GM20000 (cell line): ENCODE data around the gene EFCAB8.

Source experiments
- DNase-seq: peaks from one replicate; pipeline ENCODE4 v3.0.0; 2012; ENCODE audit warnings: low spot score
- TF ChIP-seq, protein P1 (sequence below): IDR thresholded peaks from 2 replicates; pipeline ENCODE4 v1.5.1; 2012; ENCODE audit warnings: mild to moderate bottlenecking, control low read depth; ENCODE audit errors: extremely low read depth, missing control alignments

The EFCAB8 gene

DNA sequence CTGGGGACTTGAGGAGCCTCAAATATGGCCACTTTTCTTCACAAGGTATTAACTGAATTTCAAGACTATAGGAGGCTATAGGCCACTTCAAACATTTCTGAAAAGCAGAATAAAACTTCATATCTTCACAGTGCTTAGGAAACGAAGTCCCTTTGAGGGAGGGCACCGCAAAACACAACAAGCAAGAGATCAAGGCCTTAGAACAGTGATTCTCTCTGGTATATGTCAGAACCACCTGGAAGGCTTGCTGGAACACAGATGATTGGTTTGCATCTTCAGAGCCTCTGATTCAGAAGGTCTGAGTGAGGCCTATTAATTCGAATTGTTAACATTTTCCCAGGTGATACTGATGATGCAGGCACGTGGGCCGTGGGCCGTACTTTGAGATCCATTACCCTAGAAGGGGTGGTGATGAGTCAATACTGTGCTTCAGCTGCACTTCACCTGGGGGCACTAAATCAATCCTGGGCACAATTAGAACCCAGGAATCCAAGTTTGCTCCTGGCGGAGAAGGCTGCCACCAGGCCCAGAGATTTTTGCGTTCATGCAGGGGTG lies 134.8 kb downstream of the EFCAB8 start:
- DNase-seq, result no peak

DNA sequence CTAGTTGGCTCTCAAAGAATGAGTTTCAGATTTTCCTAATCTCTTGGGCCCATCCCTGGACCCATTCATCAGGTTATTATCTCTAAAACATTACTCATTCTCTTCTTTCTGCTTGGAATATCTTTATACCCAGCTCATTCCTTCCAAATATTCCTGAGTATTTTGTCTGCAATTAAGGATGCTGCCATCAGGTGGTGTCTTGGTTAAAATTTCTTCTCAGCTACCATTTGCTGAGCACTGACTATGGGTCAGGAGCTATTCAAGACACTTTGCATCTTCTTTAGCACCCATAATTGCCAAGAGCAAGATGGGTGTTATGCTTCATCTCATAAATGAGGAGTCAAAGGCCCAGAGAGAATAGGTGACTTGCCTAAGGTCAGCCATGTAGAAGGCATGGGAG lies 137.1 kb downstream of the EFCAB8 start:
- no peak for DNase-seq

More for the DNA sequence above, 134.8 kb downstream of the EFCAB8 start:
- TF ChIP-seq, protein P1, sequence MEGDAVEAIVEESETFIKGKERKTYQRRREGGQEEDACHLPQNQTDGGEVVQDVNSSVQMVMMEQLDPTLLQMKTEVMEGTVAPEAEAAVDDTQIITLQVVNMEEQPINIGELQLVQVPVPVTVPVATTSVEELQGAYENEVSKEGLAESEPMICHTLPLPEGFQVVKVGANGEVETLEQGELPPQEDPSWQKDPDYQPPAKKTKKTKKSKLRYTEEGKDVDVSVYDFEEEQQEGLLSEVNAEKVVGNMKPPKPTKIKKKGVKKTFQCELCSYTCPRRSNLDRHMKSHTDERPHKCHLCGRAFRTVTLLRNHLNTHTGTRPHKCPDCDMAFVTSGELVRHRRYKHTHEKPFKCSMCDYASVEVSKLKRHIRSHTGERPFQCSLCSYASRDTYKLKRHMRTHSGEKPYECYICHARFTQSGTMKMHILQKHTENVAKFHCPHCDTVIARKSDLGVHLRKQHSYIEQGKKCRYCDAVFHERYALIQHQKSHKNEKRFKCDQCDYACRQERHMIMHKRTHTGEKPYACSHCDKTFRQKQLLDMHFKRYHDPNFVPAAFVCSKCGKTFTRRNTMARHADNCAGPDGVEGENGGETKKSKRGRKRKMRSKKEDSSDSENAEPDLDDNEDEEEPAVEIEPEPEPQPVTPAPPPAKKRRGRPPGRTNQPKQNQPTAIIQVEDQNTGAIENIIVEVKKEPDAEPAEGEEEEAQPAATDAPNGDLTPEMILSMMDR, result no peak

DNA sequence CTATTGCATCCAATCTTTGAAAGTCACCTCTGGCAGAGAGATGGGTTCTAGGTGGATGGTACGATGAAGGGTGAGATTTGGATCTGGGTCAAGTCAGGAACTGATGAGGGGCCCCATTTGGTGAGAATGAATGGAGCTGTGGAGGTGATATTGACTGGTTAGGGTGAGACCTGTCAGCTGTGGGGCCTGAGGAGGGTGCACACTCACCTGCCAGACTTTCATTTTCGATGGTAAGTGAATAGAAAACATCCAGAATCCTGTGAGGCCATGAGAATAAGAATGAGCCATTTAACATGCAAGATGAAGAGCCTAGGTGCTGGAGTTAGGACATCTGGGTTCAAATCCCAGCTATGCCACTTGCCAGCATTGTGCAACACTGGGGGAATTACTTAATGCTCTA lies 138.7 kb downstream of the EFCAB8 start:
- DNase-seq, result no peak
- TF ChIP-seq, protein P1, result no peak

More for the DNA sequence above, 137.1 kb downstream of the EFCAB8 start:
- TF ChIP-seq, protein P1, result no peak

DNA sequence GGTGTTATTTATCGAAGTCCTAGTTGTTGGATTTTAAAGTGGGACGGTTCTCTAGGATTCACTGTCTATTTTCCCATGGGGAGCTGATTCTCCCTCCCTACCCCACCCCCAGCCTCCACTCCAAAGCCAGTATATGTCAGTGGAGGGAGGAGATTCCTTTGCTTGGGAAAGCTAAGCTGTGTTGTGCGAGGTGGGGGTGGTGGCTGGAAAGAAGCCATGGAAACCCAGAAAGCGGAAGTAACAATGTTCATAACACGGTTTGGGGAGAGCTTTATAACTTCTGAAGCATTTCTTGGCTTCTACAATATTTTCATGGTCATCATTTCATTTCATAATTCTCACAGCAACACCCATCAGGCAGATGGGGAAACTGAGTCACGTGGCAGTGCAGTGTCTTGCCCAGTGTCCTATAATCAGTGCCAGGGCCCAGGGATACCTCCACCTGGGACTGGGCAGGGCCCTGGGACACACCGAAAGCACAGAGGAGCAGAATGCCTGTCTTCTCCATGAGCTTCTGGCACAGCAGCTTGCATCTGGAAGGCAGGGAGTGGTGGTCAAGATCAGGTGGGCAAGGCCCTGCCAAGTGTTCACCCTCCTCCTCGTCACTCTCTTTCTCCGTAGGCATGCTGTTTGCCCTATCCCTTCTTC lies 141.0 kb downstream of the EFCAB8 start:
- DNase-seq, result no peak
- TF ChIP-seq, protein P1, result no peak

DNA sequence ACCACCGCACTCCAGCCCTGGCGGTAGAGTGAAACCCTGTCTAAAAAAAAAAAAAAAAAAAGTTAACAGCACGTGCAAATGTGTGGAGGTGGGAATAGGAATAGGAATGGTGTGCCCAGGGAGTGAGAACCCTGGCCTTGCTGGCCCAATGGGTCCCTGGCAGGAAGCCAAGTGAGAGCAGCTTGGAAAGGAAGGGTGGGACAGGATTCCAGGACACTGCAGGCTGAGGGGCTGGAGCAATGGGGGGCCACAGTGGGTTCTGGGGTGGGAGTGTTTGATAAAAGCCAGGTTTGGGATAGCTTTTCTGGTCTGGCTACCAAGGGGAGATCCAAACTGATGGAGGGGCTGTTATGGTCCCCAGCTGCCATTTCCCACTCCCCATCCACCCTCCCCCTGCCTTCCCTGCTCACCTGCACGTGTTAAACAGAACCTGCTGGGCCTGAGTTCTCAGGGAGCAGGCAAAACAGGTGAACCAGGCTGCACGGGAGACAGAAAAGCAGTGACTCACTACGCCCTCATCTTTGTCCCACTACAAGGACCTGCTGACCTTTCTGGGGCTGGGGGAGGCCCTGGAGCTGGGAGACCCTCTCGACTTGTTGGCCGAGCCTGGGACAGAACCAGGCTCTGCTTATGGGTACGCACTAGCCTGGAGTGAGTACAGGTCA lies 142.2 kb downstream of the EFCAB8 start:
- TF ChIP-seq, protein P1, result no peak
- no peak for DNase-seq

DNA sequence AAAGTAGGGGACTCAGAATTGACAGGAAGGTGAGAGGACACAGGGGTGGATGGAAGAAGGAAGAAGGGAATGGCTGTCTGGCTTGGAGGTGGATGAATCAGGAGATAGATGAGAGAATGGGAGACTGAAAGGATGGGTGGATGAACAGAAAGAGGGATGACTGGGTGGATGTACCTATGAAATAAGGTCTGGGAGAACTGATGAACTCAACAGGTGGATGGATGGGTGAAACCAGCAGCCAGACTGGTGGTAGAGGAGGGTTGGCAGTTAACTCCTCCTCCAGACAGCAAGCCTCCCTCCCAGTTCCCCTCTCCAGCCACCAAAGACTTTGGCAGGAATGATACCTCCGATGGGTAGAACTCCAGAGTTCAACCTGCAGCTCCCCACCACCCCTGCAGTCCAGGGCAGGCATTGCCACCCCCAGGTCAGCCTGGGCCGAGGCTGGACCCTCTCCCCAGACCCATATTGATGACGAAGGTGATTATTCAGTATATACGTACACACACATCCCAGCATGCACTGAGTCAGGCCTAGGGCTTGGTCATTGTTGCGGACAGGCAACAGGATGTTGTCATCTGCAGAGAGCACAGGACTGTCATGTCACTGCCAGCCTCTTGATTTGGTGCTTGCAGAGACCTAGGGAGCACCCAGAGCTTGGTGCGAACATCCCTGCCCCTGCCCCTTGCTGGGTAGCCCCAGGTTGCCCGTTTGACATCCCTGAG lies 143.5 kb downstream of the EFCAB8 start:
- no peak for DNase-seq
- TF ChIP-seq, protein P1, result no peak
